Measurements from ENCODE around the gene SMCHD1.
"Not testable (repeated sequence)": the region's sequence is repeated elsewhere in the genome, so short reads cannot be mapped to it uniquely, and the experiment has no call there.

SMCHD1 gene

DNA sequence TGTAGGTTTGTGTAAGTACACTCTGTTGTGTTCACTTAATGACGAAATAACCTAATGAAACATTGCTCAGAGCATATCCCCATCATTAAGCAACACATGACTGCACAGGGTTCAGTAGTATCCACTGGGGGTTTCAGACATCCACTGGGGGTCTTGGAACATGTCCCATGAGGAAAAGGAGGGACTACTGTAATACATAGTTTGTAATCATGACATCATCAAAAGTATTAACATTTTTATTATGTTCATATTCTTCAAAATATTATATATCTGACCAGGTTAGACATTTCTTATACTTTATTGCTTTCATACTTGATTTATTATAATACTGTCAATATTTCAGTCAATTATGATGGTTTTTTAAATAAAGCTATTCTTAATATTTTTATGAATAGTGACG is 136.9 kb downstream of the SMCHD1 start:
- H3K36me3 ChIP-seq (replicated peaks): peaks cover 9% of the 10 kb centered on the region
- DNase-seq: no peak
- in situ Hi-C loops (cut with HindIII; ENCODE audit: low pct_ligation_motif_present, low sequenced_read_pairs): no loop called here
- TF ChIP-seq, protein P1, sequence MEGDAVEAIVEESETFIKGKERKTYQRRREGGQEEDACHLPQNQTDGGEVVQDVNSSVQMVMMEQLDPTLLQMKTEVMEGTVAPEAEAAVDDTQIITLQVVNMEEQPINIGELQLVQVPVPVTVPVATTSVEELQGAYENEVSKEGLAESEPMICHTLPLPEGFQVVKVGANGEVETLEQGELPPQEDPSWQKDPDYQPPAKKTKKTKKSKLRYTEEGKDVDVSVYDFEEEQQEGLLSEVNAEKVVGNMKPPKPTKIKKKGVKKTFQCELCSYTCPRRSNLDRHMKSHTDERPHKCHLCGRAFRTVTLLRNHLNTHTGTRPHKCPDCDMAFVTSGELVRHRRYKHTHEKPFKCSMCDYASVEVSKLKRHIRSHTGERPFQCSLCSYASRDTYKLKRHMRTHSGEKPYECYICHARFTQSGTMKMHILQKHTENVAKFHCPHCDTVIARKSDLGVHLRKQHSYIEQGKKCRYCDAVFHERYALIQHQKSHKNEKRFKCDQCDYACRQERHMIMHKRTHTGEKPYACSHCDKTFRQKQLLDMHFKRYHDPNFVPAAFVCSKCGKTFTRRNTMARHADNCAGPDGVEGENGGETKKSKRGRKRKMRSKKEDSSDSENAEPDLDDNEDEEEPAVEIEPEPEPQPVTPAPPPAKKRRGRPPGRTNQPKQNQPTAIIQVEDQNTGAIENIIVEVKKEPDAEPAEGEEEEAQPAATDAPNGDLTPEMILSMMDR (IDR thresholded peaks at IDR 0.05; ENCODE audit: low read depth, low read length, missing control alignments): no peak
- no peak overlapping the region for H3K4me3 ChIP-seq (ENCODE audit: low read depth, low read length)
- no peaks in the 10 kb centered on the region for H3K27me3 ChIP-seq (replicated peaks)
- H3K27ac ChIP-seq: no peak overlapping the region

- in situ Hi-C loops (cut with HindIII; ENCODE audit: low pct_ligation_motif_present, low sequenced_read_pairs): no loop called here
- Histone ChIP-seq H3K27me3 (replicated peaks) (no peaks in the 10 kb centered on the region), H3K36me3 (replicated peaks) (peaks cover 12% of the 10 kb centered on the region), H3K27ac (no peak overlapping the region), H3K4me3 (ENCODE audit: low read depth, low read length) (no peak overlapping the region)
- TF ChIP-seq, protein P1 (IDR thresholded peaks at IDR 0.05; ENCODE audit: low read depth, low read length, missing control alignments): no peak
- no peak for DNase-seq
Observed at GRCh38 chr18:2794159-2794558, 138.6 kb downstream of the SMCHD1 start.

- Histone ChIP-seq H3K27ac (no peak overlapping the region), H3K4me3 (ENCODE audit: low read depth, low read length) (no peak overlapping the region), H3K27me3 (replicated peaks) (no peaks in the 10 kb centered on the region), H3K36me3 (replicated peaks) (peaks cover 14% of the 10 kb centered on the region)
- TF ChIP-seq, protein P1 (IDR thresholded peaks at IDR 0.05; ENCODE audit: low read depth, low read length, missing control alignments): no peak
- no peak for DNase-seq
- in situ Hi-C loops (cut with HindIII; ENCODE audit: low pct_ligation_motif_present, low sequenced_read_pairs): no loop called here
Observed at GRCh38 chr18:2797951-2798350, 142.4 kb downstream of the SMCHD1 start.

DNA sequence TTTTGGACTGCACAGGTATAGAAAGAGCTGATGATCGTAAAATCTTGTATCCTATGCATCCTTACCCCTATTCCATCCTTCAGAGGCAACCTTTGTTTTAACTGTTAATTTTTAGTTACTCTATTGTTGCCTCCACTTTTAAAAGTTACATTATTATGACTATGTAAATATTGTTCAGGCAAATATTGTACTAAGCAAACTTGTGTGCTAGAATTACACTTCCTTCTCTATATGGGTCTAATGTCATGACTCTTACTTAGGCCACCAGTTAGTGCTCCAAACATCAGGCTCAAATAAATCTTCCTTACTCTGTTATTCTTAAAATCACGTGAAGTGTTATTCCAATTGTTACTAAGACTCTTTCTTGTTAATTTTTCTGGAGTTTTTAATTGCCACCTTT is 143.8 kb downstream of the SMCHD1 start:
- TF ChIP-seq, protein P1 (IDR thresholded peaks at IDR 0.05; ENCODE audit: low read depth, low read length, missing control alignments): no peak
- Histone ChIP-seq H3K27me3 (replicated peaks) (no peaks in the 10 kb centered on the region), H3K27ac (no peak overlapping the region), H3K4me3 (ENCODE audit: low read depth, low read length) (no peak overlapping the region), H3K36me3 (replicated peaks) (peaks cover 14% of the 10 kb centered on the region)
- in situ Hi-C loops (cut with HindIII; ENCODE audit: low pct_ligation_motif_present, low sequenced_read_pairs): no loop called here
- DNase-seq: no peak

DNA sequence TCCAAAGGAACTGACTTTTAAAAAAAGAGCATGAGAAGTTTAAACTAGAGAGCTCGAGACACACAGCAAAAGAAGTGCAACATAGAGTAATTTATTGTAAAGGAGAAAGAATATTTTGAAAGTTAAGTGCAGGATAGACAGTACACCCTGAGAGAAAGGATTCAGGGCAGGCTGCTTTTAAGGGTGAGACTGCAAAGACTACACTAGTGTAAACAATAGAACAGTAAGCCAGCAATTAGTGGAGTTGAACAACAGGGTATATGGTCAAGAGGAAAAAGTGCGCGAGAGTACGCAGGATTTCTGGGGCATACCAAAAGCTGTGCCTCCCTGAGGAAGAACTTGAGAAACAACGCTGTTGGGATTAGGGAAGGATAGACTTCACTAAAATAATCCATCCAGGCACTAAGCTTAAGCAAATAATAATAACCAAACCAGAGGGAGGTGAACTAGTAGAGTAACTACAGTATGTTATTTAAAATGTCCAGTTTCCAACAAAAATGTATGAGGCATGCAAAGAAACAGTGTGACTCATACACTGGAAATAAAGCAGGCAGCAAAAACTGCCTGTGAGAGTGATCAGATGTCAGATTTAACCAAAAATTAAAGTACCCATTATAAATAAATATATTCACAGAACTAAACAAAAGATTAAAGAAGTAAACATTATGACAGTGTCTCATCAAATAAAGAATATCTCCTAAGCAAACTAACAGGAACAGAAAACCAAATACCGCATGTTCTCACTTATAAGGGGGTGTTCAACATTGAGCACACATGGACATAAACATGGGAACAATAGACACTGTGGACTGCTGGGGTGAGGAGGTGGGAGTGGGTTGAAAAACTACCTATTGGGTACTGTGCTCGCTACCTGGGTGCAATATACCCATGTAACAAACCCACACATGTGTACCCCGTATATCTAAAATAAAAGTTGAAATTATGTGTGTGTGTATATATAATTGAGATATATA is 150.7 kb downstream of the SMCHD1 start:
- in situ Hi-C loops (cut with HindIII; ENCODE audit: low pct_ligation_motif_present, low sequenced_read_pairs): no loop called here
- peak overlapping the region; percentile 3 for H3K27ac ChIP-seq
- H3K4me3 ChIP-seq (ENCODE audit: low read depth, low read length): no peak overlapping the region
- H3K36me3 ChIP-seq (replicated peaks): no peaks in the 10 kb centered on the region
- TF ChIP-seq, protein P1 (IDR thresholded peaks at IDR 0.05; ENCODE audit: low read depth, low read length, missing control alignments): no peak
- H3K27me3 ChIP-seq (replicated peaks): no peaks in the 10 kb centered on the region
- peak; percentile 28 for DNase-seq

DNA sequence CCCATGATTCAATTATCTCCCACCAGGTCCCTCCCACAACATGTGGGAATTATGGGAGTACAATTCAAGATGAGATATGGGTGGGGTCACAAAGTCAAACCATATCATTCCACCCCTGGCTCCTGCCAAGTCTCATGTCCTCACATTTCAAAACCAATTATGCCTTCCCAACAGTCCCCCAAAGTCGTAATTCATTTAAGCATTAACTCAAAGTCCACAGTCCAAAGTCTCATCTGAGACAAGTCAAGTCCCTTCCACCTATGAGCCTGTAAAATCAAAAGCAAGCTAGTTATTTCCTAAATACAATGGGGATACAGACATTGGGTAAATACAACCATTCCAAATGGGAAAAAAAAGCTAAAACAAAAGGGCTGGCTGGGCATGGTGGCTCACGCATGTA is 153.1 kb downstream of the SMCHD1 start:
- H3K36me3 ChIP-seq (replicated peaks); DNase-seq; H3K4me3 ChIP-seq (ENCODE audit: low read depth, low read length); in situ Hi-C loops (cut with HindIII; ENCODE audit: low pct_ligation_motif_present, low sequenced_read_pairs); H3K27me3 ChIP-seq (replicated peaks); H3K27ac ChIP-seq: not testable (repeated sequence)

GRCh38 chr18:2809666-2810183 is 154.2 kb downstream of the SMCHD1 start:
- in situ Hi-C loops (cut with HindIII; ENCODE audit: low pct_ligation_motif_present, low sequenced_read_pairs); H3K27ac ChIP-seq; H3K4me3 ChIP-seq (ENCODE audit: low read depth, low read length); DNase-seq; H3K27me3 ChIP-seq (replicated peaks); H3K36me3 ChIP-seq (replicated peaks): not testable (repeated sequence)
